HG03457 (cell line): ENCODE measurements around the gene KRTAP20-3.

ENCODE experiments used
- ATAC-seq: cut with Tn5 transposase; IDR thresholded peaks from one replicate; pipeline ENCODE4 v1.9.1; 2021; ENCODE audit warnings: moderate number of reproducible peaks; ENCODE audit not compliant: unreplicated experiment

Gene KRTAP20-3

GRCh38 chr21:30642564-30642963, at the start of gene KRTAP20-3:
TSS of gene KRTAP20-3 (plus strand) at chr21:30642864.
- ATAC-seq = no peak

GRCh38 chr21:30598802-30599201, 43.9 kb upstream of the KRTAP20-3 start, which contains the start of gene KRTAP6-2:
TSS of gene KRTAP6-2 (minus strand) at chr21:30598902. CDS start at chr21:30598874, 28 bp downstream.
- ATAC-seq = no peak

- ATAC-seq = no peak
Measured at GRCh38 chr21:30600787-30601186, 41.9 kb upstream of the KRTAP20-3 start, which contains the start of gene KRTAP22-1. TSS of gene KRTAP22-1 (plus strand) at chr21:30601087.

- no peak for ATAC-seq
Measured at GRCh38 chr21:30605968-30606367, 36.7 kb upstream of the KRTAP20-3 start.

GRCh38 chr21:30612132-30612531, 30.5 kb upstream of the KRTAP20-3 start:
- ATAC-seq = no peak

- ATAC-seq = no peak
Measured at GRCh38 chr21:30613836-30614235, 28.8 kb upstream of the KRTAP20-3 start, which contains the start of gene KRTAP6-1. TSS of gene KRTAP6-1 (minus strand) at chr21:30613930. CDS start at chr21:30613904, 26 bp downstream.

- no peak for ATAC-seq
Measured at GRCh38 chr21:30615199-30615598, 27.5 kb upstream of the KRTAP20-3 start.

- ATAC-seq = no peak
Measured at GRCh38 chr21:30616125-30616524, 26.5 kb upstream of the KRTAP20-3 start, which contains the start of gene KRTAP20-1. TSS of gene KRTAP20-1 (plus strand) at chr21:30616425. CDS start at chr21:30616455, 30 bp downstream.

- ATAC-seq = no peak
Measured at GRCh38 chr21:30620080-30620479, 22.6 kb upstream of the KRTAP20-3 start.

- no peak for ATAC-seq
Measured at GRCh38 chr21:30620522-30620921, 22.1 kb upstream of the KRTAP20-3 start, which contains the start of gene KRTAP20-4. TSS of gene KRTAP20-4 (plus strand) at chr21:30620627.

GRCh38 chr21:30623362-30623761, 19.3 kb upstream of the KRTAP20-3 start:
- no peak for ATAC-seq

- ATAC-seq = no peak
Measured at GRCh38 chr21:30625449-30626165, 17.1 kb upstream of the KRTAP20-3 start.

GRCh38 chr21:30628109-30628508, 14.6 kb upstream of the KRTAP20-3 start:
- ATAC-seq = no peak

- no peak for ATAC-seq
Measured at GRCh38 chr21:30629200-30629599, 13.5 kb upstream of the KRTAP20-3 start.

GRCh38 chr21:30634906-30635305, 7.8 kb upstream of the KRTAP20-3 start, which contains the start of gene KRTAP20-2:
TSS of gene KRTAP20-2 (plus strand) at chr21:30635206. CDS start at chr21:30635264, 58 bp downstream.
- no peak for ATAC-seq

GRCh38 chr21:30638686-30639085, 4.0 kb upstream of the KRTAP20-3 start:
- ATAC-seq = no peak

GRCh38 chr21:30646904-30647414, 4.3 kb downstream of the KRTAP20-3 start:
- ATAC-seq = no peak

- ATAC-seq = no peak
Measured at GRCh38 chr21:30652891-30653290, 10.2 kb downstream of the KRTAP20-3 start.

GRCh38 chr21:30668776-30669175, 26.1 kb downstream of the KRTAP20-3 start:
- no peak for ATAC-seq

GRCh38 chr21:30672985-30673650, 30.5 kb downstream of the KRTAP20-3 start:
- ATAC-seq = no peak

- no peak for ATAC-seq
Measured at GRCh38 chr21:30674312-30674711, 31.6 kb downstream of the KRTAP20-3 start.

GRCh38 chr21:30676737-30677136, 34.1 kb downstream of the KRTAP20-3 start:
- no peak for ATAC-seq
